ENCODE results near the gene TCEA3. TPM values are rescaled to one million over a fixed set of nuclear protein-coding genes. Genes with fewer than 3 reads are reported as not detected.
A peak's percentile ranks its signal among the peaks of the same experiment; 100 is the strongest.

Gene TCEA3
- total and polyA plus RNA-seq, 2 of the 4 experiments (the other 2 are of a cell fraction), result 3.0 to 6.3 TPM

DNA sequence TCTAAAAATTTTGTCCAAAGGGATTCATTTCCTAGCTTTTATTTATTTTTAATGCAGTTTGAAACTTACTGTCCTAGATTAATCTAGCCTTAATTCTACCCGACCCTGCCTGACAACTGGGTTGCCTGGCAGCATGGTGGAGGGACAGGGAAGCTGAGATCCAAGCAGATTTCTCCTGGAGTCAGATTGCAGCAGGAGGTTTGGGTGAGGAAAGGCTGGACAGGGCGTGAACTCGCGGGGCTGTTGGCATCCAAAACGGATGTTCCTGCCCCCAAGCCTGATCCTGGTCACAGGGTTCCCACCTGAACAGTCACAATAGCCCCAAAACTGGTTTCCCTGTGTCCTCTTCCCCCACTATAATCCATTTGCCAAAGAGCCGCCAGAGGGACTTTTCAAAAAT lies 23.2 kb downstream of the TCEA3 start:
- H4K20me1 ChIP-seq (ENCODE audit: insufficient read depth, low read length), result peaks cover 3% of the 10 kb centered on the region; the same call in 1 of the 2 replicates
- CTCF ChIA-PET, result no interaction called here

More for the DNA sequence above, 23.2 kb downstream of the TCEA3 start:
- peak overlapping the region; percentile 57; the same call in 1 of the 2 replicates for H3K4ac ChIP-seq (ENCODE audit: low read depth, low read length)
- 0 out of 4 replicates have a peak, but pooled peaks cover 0 to 4% of the 10 kb centered on the region in 2 experiments for H3K79me1 ChIP-seq (ENCODE audit: low read depth in 1 of 2, low read length in 2 of 2)
- H2BK15ac ChIP-seq (ENCODE audit: low read depth, low read length), result no peak overlapping the region
- dilution Hi-C loops (cut with HindIII; ENCODE audit: low sequenced_read_pairs, unreplicated experiment) (no loop called here), in situ Hi-C loops (cut with MboI; ENCODE audit: low sequenced_read_pairs) (no loop called here), intact Hi-C loops (cut with micrococcal nuclease) (loop anchor here (5.0 kb wide), 2 partner anchors 119 to 424 kb away; no protein-coding TSS in a partner anchor)
- H4K8ac ChIP-seq (ENCODE audit: low read depth in 2 of 2, low read length in 2 of 2), result no peak overlapping the region; a peak in 1 of 4 replicates
- H3K36me3 ChIP-seq (ENCODE audit: control insufficient read depth, insufficient read depth, low read length), result no peaks in the 10 kb centered on the region
- no peak overlapping the region for H4K91ac ChIP-seq (ENCODE audit: insufficient read depth, low read depth, low read length)
- TF ChIP-seq, protein P1, sequence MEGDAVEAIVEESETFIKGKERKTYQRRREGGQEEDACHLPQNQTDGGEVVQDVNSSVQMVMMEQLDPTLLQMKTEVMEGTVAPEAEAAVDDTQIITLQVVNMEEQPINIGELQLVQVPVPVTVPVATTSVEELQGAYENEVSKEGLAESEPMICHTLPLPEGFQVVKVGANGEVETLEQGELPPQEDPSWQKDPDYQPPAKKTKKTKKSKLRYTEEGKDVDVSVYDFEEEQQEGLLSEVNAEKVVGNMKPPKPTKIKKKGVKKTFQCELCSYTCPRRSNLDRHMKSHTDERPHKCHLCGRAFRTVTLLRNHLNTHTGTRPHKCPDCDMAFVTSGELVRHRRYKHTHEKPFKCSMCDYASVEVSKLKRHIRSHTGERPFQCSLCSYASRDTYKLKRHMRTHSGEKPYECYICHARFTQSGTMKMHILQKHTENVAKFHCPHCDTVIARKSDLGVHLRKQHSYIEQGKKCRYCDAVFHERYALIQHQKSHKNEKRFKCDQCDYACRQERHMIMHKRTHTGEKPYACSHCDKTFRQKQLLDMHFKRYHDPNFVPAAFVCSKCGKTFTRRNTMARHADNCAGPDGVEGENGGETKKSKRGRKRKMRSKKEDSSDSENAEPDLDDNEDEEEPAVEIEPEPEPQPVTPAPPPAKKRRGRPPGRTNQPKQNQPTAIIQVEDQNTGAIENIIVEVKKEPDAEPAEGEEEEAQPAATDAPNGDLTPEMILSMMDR (conservative IDR thresholded peaks at IDR 0.05; ENCODE audit: low read depth, low read length), result no peak
- TF ChIP-seq NFE2L2 (IDR thresholded peaks at IDR 0.05; ENCODE audit: low read depth, low read length), result no peak
- TF ChIP-seq CEBPB (IDR thresholded peaks at IDR 0.05; ENCODE audit: low read depth, low read length), result no peak
- TF ChIP-seq, protein P2, sequence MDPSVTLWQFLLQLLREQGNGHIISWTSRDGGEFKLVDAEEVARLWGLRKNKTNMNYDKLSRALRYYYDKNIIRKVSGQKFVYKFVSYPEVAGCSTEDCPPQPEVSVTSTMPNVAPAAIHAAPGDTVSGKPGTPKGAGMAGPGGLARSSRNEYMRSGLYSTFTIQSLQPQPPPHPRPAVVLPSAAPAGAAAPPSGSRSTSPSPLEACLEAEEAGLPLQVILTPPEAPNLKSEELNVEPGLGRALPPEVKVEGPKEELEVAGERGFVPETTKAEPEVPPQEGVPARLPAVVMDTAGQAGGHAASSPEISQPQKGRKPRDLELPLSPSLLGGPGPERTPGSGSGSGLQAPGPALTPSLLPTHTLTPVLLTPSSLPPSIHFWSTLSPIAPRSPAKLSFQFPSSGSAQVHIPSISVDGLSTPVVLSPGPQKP (IDR thresholded peaks at IDR 0.05; ENCODE audit: borderline replicate concordance, low read depth, low read length), result no peak
- TF ChIP-seq, protein P3, sequence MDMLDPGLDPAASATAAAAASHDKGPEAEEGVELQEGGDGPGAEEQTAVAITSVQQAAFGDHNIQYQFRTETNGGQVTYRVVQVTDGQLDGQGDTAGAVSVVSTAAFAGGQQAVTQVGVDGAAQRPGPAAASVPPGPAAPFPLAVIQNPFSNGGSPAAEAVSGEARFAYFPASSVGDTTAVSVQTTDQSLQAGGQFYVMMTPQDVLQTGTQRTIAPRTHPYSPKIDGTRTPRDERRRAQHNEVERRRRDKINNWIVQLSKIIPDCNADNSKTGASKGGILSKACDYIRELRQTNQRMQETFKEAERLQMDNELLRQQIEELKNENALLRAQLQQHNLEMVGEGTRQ (IDR thresholded peaks at IDR 0.05; ENCODE audit: low read depth, low read length), result no peak
- TF ChIP-seq CHD1 (IDR thresholded peaks at IDR 0.05; ENCODE audit: low read depth, low read length), result no peak
- no peak for TF ChIP-seq RAD21 (IDR thresholded peaks at IDR 0.05; ENCODE audit: low read length)
- no peak for TF ChIP-seq BHLHE40 (IDR thresholded peaks at IDR 0.05; ENCODE audit: low read depth, low read length)
- no peak for TF ChIP-seq RFX5 (IDR thresholded peaks at IDR 0.05; ENCODE audit: low read depth, low read length)
- TF ChIP-seq SMC3 (IDR thresholded peaks at IDR 0.05; ENCODE audit: low read depth, low read length), result no peak
- TF ChIP-seq MAZ (IDR thresholded peaks at IDR 0.05; ENCODE audit: borderline replicate concordance, low read depth, low read length), result no peak
- no peak for TF ChIP-seq POLR2A (IDR thresholded peaks at IDR 0.05; ENCODE audit: low read depth, low read length)
- TF ChIP-seq RCOR1 (IDR thresholded peaks at IDR 0.05; ENCODE audit: insufficient replicate concordance, low read length), result no peak
- TF ChIP-seq MAFK (IDR thresholded peaks at IDR 0.05; ENCODE audit: low read depth, low read length), result no peak
- no peak for TF ChIP-seq FOS (IDR thresholded peaks at IDR 0.05; ENCODE audit: low read depth, low read length)
- no peak for TF ChIP-seq MXI1 (IDR thresholded peaks at IDR 0.05; ENCODE audit: borderline replicate concordance, low read depth, low read length)
- no peak overlapping the region for H3K27ac ChIP-seq (ENCODE audit: insufficient read depth, low read length)
- H3K4me1 ChIP-seq (ENCODE audit: control insufficient read depth, insufficient read depth, low read length), result peaks cover 21% of the 10 kb centered on the region
- no peak overlapping the region for H3K56ac ChIP-seq (ENCODE audit: extremely low read depth, insufficient read depth, low read length)
- H2AK5ac ChIP-seq (ENCODE audit: low read depth, low read length), result peak overlapping the region; percentile 24
- H3K9me1 ChIP-seq (ENCODE audit: insufficient read depth, low read length), result peaks cover 16% of the 10 kb centered on the region
- ATAC-seq (ENCODE audit: low read depth) (no peak), DNase-seq (no peak)
- no peak overlapping the region for H2BK5ac ChIP-seq (ENCODE audit: low read depth, low read length, poor library complexity, severe bottlenecking)
- no peak overlapping the region; the same call in 1 of the 2 replicates for H2BK20ac ChIP-seq (ENCODE audit: low read depth, low read length)
- no peak overlapping the region for H3K18ac ChIP-seq (ENCODE audit: low read depth, low read length)
- no peak overlapping the region for H4K5ac ChIP-seq (ENCODE audit: low read depth, low read length)
- no TSS peak for BruUV-seq (replicated peaks)
- H3K9ac ChIP-seq (ENCODE audit: low read depth, low read length), result no peak overlapping the region
- H2BK120ac ChIP-seq (ENCODE audit: low read depth, low read length), result 0 out of 2 replicates have a peak overlapping the region, but pooled peaks have one; percentile 1
- no peak overlapping the region for H3K4me2 ChIP-seq (ENCODE audit: low read depth, low read length)
- H2AFZ ChIP-seq (replicated peaks; ENCODE audit: low read length, poor library complexity), result no peak overlapping the region
- POLR2A ChIA-PET (ENCODE audit: unreplicated experiment), result no interaction called here
- H2AK9ac ChIP-seq (replicated peaks; ENCODE audit: low read depth, low read length, poor library complexity), result no peak overlapping the region
- H3K23ac ChIP-seq (ENCODE audit: low read depth, low read length), result no peak overlapping the region
- no peak overlapping the region for H3K4me3 ChIP-seq (ENCODE audit: insufficient read depth, low read depth, low read length)
- H3K9me3 ChIP-seq (ENCODE audit: control insufficient read depth, insufficient read depth, low read length), result no peaks in the 10 kb centered on the region
- WGBS, 2 experiments (ENCODE audit: extremely low coverage in 2 of 2, insufficient read length in 1 of 2), result no CpG with 5 or more reads among the region's 6 CpGs
- H3K27me3 ChIP-seq (ENCODE audit: control insufficient read depth, insufficient read depth, low read length), result no peaks in the 10 kb centered on the region
- no peak overlapping the region for H3K14ac ChIP-seq (replicated peaks; ENCODE audit: low read depth, low read length)

Measured in IMR-90 (cell line).